OCI-LY1 (cell line): ENCODE data around the gene ZDHHC14.

Source experiments
- H2AFZ ChIP-seq: fragments of 200-600 bp; sonication (generic), shearing (Covaris generic); 2 replicates; pipeline ENCODE4 v1.6.0; 2014; ENCODE audit warnings: antibody characterized with exemption, mild to moderate bottlenecking, low read length
- H3F3A ChIP-seq: fragments of 200-600 bp; sonication (generic), shearing (Covaris generic); 2 replicates; pipeline ENCODE4 v1.6.0; 2014; ENCODE audit warnings: mild to moderate bottlenecking, antibody characterized with exemption, low read length, moderate library complexity; ENCODE audit not compliant: insufficient read depth
- H3K27ac ChIP-seq: fragments of 200-600 bp; sonication (generic); 2 replicates; pipeline ENCODE4 v1.5.1; 2014; ENCODE audit warnings: low read length, mixed run types, mild to moderate bottlenecking, low read depth; ENCODE audit not compliant: poor library complexity, severe bottlenecking
- H3K27me3 ChIP-seq: fragments of 200-600 bp; sonication (generic); 2 replicates; pipeline ENCODE4 v1.6.0; 2014; ENCODE audit warnings: antibody characterized with exemption, mild to moderate bottlenecking, low read length, moderate library complexity; ENCODE audit not compliant: insufficient read depth
- H3K36me3 ChIP-seq: fragments of 200-600 bp; sonication (generic); 2 replicates; pipeline ENCODE4 v1.6.1; 2014; ENCODE audit warnings: mild to moderate bottlenecking, antibody characterized with exemption, low read length, moderate library complexity, mixed read lengths; ENCODE audit not compliant: insufficient read depth
- H3K4me1 ChIP-seq: fragments of 200-600 bp; sonication (generic); 2 replicates; pipeline ENCODE4 v1.5.1; 2014; ENCODE audit warnings: mild to moderate bottlenecking, low read length, moderate library complexity; ENCODE audit not compliant: insufficient read depth, severe bottlenecking
- H3K4me2 ChIP-seq: fragments of 200-600 bp; sonication (generic), shearing (Covaris generic); 2 replicates; pipeline ENCODE4 v1.6.1; 2014; ENCODE audit warnings: low read length
- H3K4me3 ChIP-seq: fragments of 200-600 bp; sonication (generic); 2 replicates; pipeline ENCODE4 v1.5.1; 2014; ENCODE audit warnings: low read length, low read depth, mild to moderate bottlenecking, mixed read lengths; ENCODE audit not compliant: poor library complexity, severe bottlenecking
- H3K79me2 ChIP-seq: fragments of 200-600 bp; shearing (Covaris generic); 2 replicates; pipeline ENCODE4 v1.6.1; 2016; ENCODE audit warnings: mixed run types, low read length, mixed read lengths; ENCODE audit not compliant: insufficient read depth
- H3K9ac ChIP-seq: fragments of 200-600 bp; sonication (generic), shearing (Covaris generic); 2 replicates; pipeline ENCODE4 v1.6.1; 2014; ENCODE audit warnings: mild to moderate bottlenecking, low read length, mixed read lengths
- H3K9me2 ChIP-seq: fragments of 200-600 bp; sonication (generic), shearing (Covaris generic); 2 replicates; pipeline ENCODE4 v1.6.1; 2014; ENCODE audit warnings: low read depth, mild to moderate bottlenecking, low read length, mixed read lengths
- H3K9me3 ChIP-seq: fragments of 200-600 bp; shearing (Covaris generic); 2 replicates; pipeline ENCODE4 v1.6.1; 2014; ENCODE audit warnings: low read length, mixed read lengths
- H4K20me1 ChIP-seq: fragments of 200-600 bp; sonication (generic), shearing (Covaris generic); 2 replicates; pipeline ENCODE4 v1.6.0; 2016; ENCODE audit warnings: mild to moderate bottlenecking, low read length; ENCODE audit not compliant: insufficient read depth
- EZH2 ChIP-seq: fragments of 200-600 bp; sonication (generic), shearing (Covaris generic); IDR thresholded peaks from 2 replicates; pipeline ENCODE4 v1.8.0; 2017; ENCODE audit warnings: borderline replicate concordance, mixed run types, mild to moderate bottlenecking, antibody characterized with exemption, low read length, moderate library complexity, mixed read lengths
- TF ChIP-seq, protein P1 (sequence below): fragments of 200-600 bp; sonication (generic), shearing (Covaris generic); IDR thresholded peaks from 2 replicates; pipeline ENCODE4 v1.5.1; 2017; ENCODE audit warnings: mild to moderate bottlenecking, antibody characterized with exemption, low read length, moderate library complexity, mixed read lengths

ZDHHC14 gene

DNA sequence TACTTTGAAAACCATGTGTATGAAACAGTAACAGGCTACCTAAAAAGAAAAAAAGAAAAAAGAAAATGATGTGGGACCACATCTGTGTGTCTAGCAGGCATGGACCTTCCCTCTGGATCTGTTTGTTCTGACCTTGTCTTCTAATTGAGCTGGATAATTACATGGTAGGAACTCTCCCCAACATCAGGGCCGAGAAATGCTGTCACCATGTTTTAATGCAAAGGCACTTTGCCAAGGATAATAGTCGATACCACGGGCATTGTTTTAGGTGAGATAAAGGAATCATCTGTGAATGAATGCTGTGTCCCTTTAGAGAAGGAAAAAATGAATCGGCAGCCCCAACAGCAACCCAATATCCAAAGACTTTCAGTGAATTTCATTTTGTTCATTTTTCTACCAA, 149.1 kb downstream of the ZDHHC14 start:
- H3K9me2 ChIP-seq = no peaks in the 10 kb centered on the region
- H3K79me2 ChIP-seq = no peaks in the 10 kb centered on the region
- no peaks in the 10 kb centered on the region for H3K9me3 ChIP-seq
- H3K4me3 ChIP-seq = no peak overlapping the region
- no peaks in the 10 kb centered on the region for H4K20me1 ChIP-seq
- no peak overlapping the region for H3K9ac ChIP-seq
- no peaks in the 10 kb centered on the region for H3K27me3 ChIP-seq
- no peaks in the 10 kb centered on the region for H3F3A ChIP-seq
- no peak overlapping the region for H2AFZ ChIP-seq
- H3K27ac ChIP-seq = no peak overlapping the region
- no peaks in the 10 kb centered on the region for H3K4me1 ChIP-seq
- no peaks in the 10 kb centered on the region for H3K36me3 ChIP-seq
- no peak for TF ChIP-seq EZH2
- TF ChIP-seq, protein P1, sequence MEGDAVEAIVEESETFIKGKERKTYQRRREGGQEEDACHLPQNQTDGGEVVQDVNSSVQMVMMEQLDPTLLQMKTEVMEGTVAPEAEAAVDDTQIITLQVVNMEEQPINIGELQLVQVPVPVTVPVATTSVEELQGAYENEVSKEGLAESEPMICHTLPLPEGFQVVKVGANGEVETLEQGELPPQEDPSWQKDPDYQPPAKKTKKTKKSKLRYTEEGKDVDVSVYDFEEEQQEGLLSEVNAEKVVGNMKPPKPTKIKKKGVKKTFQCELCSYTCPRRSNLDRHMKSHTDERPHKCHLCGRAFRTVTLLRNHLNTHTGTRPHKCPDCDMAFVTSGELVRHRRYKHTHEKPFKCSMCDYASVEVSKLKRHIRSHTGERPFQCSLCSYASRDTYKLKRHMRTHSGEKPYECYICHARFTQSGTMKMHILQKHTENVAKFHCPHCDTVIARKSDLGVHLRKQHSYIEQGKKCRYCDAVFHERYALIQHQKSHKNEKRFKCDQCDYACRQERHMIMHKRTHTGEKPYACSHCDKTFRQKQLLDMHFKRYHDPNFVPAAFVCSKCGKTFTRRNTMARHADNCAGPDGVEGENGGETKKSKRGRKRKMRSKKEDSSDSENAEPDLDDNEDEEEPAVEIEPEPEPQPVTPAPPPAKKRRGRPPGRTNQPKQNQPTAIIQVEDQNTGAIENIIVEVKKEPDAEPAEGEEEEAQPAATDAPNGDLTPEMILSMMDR = no peak
- H3K4me2 ChIP-seq = no peak overlapping the region

DNA sequence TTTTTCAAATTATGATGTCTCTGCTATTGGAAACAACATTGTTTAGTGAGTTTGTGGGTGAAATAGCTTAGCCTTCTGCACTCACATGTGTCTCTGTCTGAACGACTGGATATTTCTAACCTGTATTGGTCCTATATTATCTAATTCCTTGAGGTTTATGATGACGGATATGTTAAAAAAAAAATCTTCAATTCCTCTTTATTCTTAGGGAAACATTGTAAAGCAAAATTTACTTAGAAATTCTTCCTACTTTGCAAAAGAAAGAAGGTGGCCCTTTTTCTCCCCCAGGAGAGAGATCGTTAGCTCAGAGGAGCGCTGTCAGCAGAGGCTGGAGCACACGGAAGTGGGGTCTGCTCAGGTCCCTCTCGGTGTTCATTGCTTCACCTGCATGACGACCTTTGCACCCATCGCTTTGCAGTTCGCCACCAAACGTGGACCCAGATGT, 149.8 kb downstream of the ZDHHC14 start:
- H3K4me3 ChIP-seq = no peak overlapping the region
- H3K36me3 ChIP-seq = no peaks in the 10 kb centered on the region
- no peak overlapping the region for H2AFZ ChIP-seq
- H3K27ac ChIP-seq = no peak overlapping the region
- H3K9me3 ChIP-seq = no peaks in the 10 kb centered on the region
- TF ChIP-seq, protein P1 = no peak
- TF ChIP-seq EZH2 = no peak
- H4K20me1 ChIP-seq = no peaks in the 10 kb centered on the region
- no peaks in the 10 kb centered on the region for H3K79me2 ChIP-seq
- no peaks in the 10 kb centered on the region for H3K4me1 ChIP-seq
- no peaks in the 10 kb centered on the region for H3K27me3 ChIP-seq
- no peak overlapping the region for H3K4me2 ChIP-seq
- no peak overlapping the region for H3K9ac ChIP-seq
- H3K9me2 ChIP-seq = no peaks in the 10 kb centered on the region
- no peaks in the 10 kb centered on the region for H3F3A ChIP-seq

GRCh38 chr6:157531169-157531985, 150.4 kb downstream of the ZDHHC14 start:
- no peak overlapping the region for H3K4me3 ChIP-seq

DNA sequence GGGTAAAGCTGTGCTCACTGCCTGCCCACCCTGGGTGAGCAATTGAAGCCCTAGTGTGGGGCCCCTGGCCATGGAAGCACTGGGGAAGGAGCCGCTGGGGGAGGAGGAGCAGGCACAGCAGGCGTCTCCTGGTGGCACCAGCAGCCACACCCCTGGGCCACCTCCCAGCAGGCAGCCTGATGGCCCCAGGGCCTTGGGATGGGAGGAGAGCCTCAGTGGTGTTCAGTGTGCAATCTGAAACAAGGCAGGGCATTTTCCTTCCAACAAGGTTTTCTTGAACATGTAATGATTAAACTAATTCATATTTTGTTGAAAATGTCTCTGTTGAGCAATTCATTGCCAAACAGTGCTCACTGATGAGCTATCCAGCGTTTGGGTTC, 151.0 kb downstream of the ZDHHC14 start:
- H3K4me1 ChIP-seq = no peaks in the 10 kb centered on the region

More at GRCh38 chr6:157531169-157531985, 150.4 kb downstream of the ZDHHC14 start:
- TF ChIP-seq EZH2 = no peak
- no peaks in the 10 kb centered on the region for H3F3A ChIP-seq
- H3K36me3 ChIP-seq = no peaks in the 10 kb centered on the region
- no peaks in the 10 kb centered on the region for H4K20me1 ChIP-seq
- no peak overlapping the region for H3K4me2 ChIP-seq
- no peak overlapping the region for H3K27ac ChIP-seq
- H3K79me2 ChIP-seq = no peaks in the 10 kb centered on the region
- no peaks in the 10 kb centered on the region for H3K9me2 ChIP-seq
- no peaks in the 10 kb centered on the region for H3K4me1 ChIP-seq
- H2AFZ ChIP-seq = no peak overlapping the region
- H3K9me3 ChIP-seq = no peaks in the 10 kb centered on the region
- no peaks in the 10 kb centered on the region for H3K27me3 ChIP-seq
- H3K9ac ChIP-seq = no peak overlapping the region

More for the DNA sequence above, 151.0 kb downstream of the ZDHHC14 start:
- no peak overlapping the region for H3K4me3 ChIP-seq
- H3K9ac ChIP-seq = no peak overlapping the region
- no peaks in the 10 kb centered on the region for H3K79me2 ChIP-seq
- no peaks in the 10 kb centered on the region for H4K20me1 ChIP-seq
- TF ChIP-seq, protein P1 = no peak
- TF ChIP-seq EZH2 = no peak
- H2AFZ ChIP-seq = no peak overlapping the region
- H3F3A ChIP-seq = no peaks in the 10 kb centered on the region
- no peaks in the 10 kb centered on the region for H3K9me2 ChIP-seq
- H3K36me3 ChIP-seq = no peaks in the 10 kb centered on the region
- H3K27me3 ChIP-seq = no peaks in the 10 kb centered on the region
- H3K4me2 ChIP-seq = no peak overlapping the region
- no peaks in the 10 kb centered on the region for H3K9me3 ChIP-seq
- H3K27ac ChIP-seq = no peak overlapping the region
